K562 (cell line): ENCODE measurements around the gene REXO2. TPM values are rescaled to one million over a fixed set of nuclear protein-coding genes. Genes with fewer than 3 reads are reported as not detected.
A peak's percentile ranks its signal among the peaks of the same experiment; 100 is the strongest.

Source experiments
- ATAC-seq: fragments of 200-7000 bp; cut with Tn5 transposase; 3 replicates; pipeline ENCODE4 v1.9.1; 2020; ENCODE audit warnings: moderate library complexity
- Bru-seq: library from RNA; stranded (reverse); fragments of 400-500 nt; gene quantifications from one replicate; lab custom pipeline; 2021; lab: Mats Ljungman, UMichigan
- BruChase-seq, 2 experiments: library from RNA; stranded (reverse); fragments of 400-500 nt; gene quantifications; one replicate each; lab custom pipeline; 2021; lab: Mats Ljungman, UMichigan
- BruUV-seq: library from RNA; stranded (reverse); fragments of 400-500 nt; replicated peaks from 2 replicates; lab custom pipeline; 2021; lab: Mats Ljungman, UMichigan
- CTCF ChIA-PET: fragments of 300-600 bp; formaldehyde crosslinking; extraction: SDS; loops from one replicate; lab custom pipeline; 2021; ENCODE audit warnings: low intra/inter-chr PET ratio; lab: Yijun Ruan, JAX
- POLR2A ChIA-PET: fragments of 300-600, 350-650 bp; sonication (Branson Sonifier 250); formaldehyde crosslinking; extraction: SDS; loops from one replicate; lab custom pipeline; 2021; ENCODE audit warnings: antibody characterized with exemption, inconsistent platforms; lab: Yijun Ruan, JAX
- DNase-seq, 4 experiments: peaks; one replicate each; pipeline versions ENCODE4 v3.0.0 to v3.0.0-alpha.2; 2011 to 2018; ENCODE audit warnings: low spot score in 3 of 4, mixed read lengths in 3 of 4; ENCODE audit errors: extremely low read depth in 1 of 4
- FAIRE-seq: peaks from 2 replicates; lab custom pipeline; 2011; peaks lifted over from hg19 to GRCh38; lab: Jason Lieb, UNC
- H2AFZ ChIP-seq: 2 replicates; pipeline ENCODE4 v1.6.0; 2011; ENCODE audit warnings: low read depth, low read length, control low read depth, inconsistent platforms
- H3K27ac ChIP-seq: fragments of 200-600 bp; 3 replicates; pipeline ENCODE4 v1.8.0; 2011; ENCODE audit warnings: low read depth, mild to moderate bottlenecking, control low read depth, inconsistent platforms, low read length, moderate library complexity, mixed read lengths; ENCODE audit errors: extremely low read depth
- H3K27me3 ChIP-seq, 2 experiments: fragments of 300-600 bp in 1 of 2; 2 replicates in 1 of 2; 3 replicates in 1 of 2; pipeline versions ENCODE4 v1.6.0 to v1.8.0; 2011; ENCODE audit warnings: inconsistent platforms in 2 of 2, low read length in 2 of 2, mild to moderate bottlenecking in 1 of 2, mixed read lengths in 1 of 2, moderate library complexity in 1 of 2; ENCODE audit not compliant: control insufficient read depth in 2 of 2, insufficient read depth in 2 of 2
- H3K36me3 ChIP-seq: fragments of 300-600 bp; 3 replicates; pipeline ENCODE4 v1.8.0; 2011; ENCODE audit warnings: mild to moderate bottlenecking, low read length, inconsistent platforms; ENCODE audit not compliant: control insufficient read depth, insufficient read depth
- H3K4me1 ChIP-seq, 2 experiments: fragments of 200-600 bp in 1 of 2; replicated peaks in 1 of 2; 2 replicates in 1 of 2; 3 replicates in 1 of 2; pipeline versions ENCODE4 v1.5.1 to v1.8.0; 2011; ENCODE audit warnings: inconsistent platforms in 2 of 2, low read length in 2 of 2, mild to moderate bottlenecking in 1 of 2, mixed read lengths in 1 of 2, moderate library complexity in 1 of 2; ENCODE audit not compliant: control insufficient read depth in 2 of 2, insufficient read depth in 2 of 2
- H3K4me2 ChIP-seq: 2 replicates; pipeline ENCODE4 v1.6.1; 2011; ENCODE audit warnings: low read length, control low read depth, inconsistent platforms, mixed read lengths; ENCODE audit not compliant: insufficient read depth
- H3K4me3 ChIP-seq: fragments of 200-600 bp; sonication (generic), shearing (Covaris generic); 2 replicates; pipeline ENCODE4 v1.5.1; 2016; ENCODE audit warnings: control low read depth, inconsistent platforms
- H3K79me2 ChIP-seq: fragments of 200-600 bp; 3 replicates; pipeline ENCODE4 v1.8.0; 2011; ENCODE audit warnings: low read length, inconsistent platforms; ENCODE audit not compliant: control insufficient read depth, insufficient read depth
- H3K9ac ChIP-seq, 2 experiments: 2 replicates each; pipeline versions ENCODE4 v1.6.0 to v1.6.1; 2011; ENCODE audit warnings: low read depth in 2 of 2, low read length in 2 of 2, control low read depth in 1 of 2, inconsistent platforms in 1 of 2, mild to moderate bottlenecking in 1 of 2, mixed read lengths in 1 of 2; ENCODE audit not compliant: insufficient read depth in 1 of 2
- H3K9me1 ChIP-seq: one replicate; pipeline ENCODE4 v1.6.0; 2011; ENCODE audit warnings: inconsistent platforms, mild to moderate bottlenecking, low read length, moderate library complexity; ENCODE audit not compliant: control insufficient read depth, insufficient read depth
- H3K9me3 ChIP-seq: replicated peaks from 2 replicates; pipeline ENCODE4 v1.5.1; 2011; ENCODE audit warnings: low read depth, low read length, inconsistent platforms; ENCODE audit not compliant: control insufficient read depth, insufficient read depth
- H4K20me1 ChIP-seq: replicated peaks from 2 replicates; pipeline ENCODE4 v1.6.1; 2011; ENCODE audit warnings: low read length, inconsistent platforms, mixed read lengths; ENCODE audit not compliant: control insufficient read depth, insufficient read depth
- CREB1 ChIP-seq, 2 experiments: sonication (generic) in 1 of 2; formaldehyde crosslinking in 1 of 2; IDR thresholded peaks; 2 replicates each; pipeline versions ENCODE4 v1.6.1 to v1.8.0; 2012 to 2022; ENCODE audit warnings: inconsistent platforms in 1 of 2, mild to moderate bottlenecking in 1 of 2, missing genetic modification reagents in 1 of 2, moderate library complexity in 1 of 2
- HMG20A ChIP-seq: fragments of 450-650 bp; formaldehyde crosslinking; conservative IDR thresholded peaks from 2 replicates; pipeline ENCODE4 v1.4.0; 2020; ENCODE audit warnings: mild to moderate bottlenecking, mixed read lengths
- ILF3 ChIP-seq: fragments of 450-650 bp; IDR thresholded peaks from 2 replicates; pipeline ENCODE4 v1.6.1; 2018; ENCODE audit warnings: antibody characterized with exemption, mild to moderate bottlenecking, moderate library complexity, borderline replicate concordance
- NUFIP1 ChIP-seq: fragments of 450-650 bp; IDR thresholded peaks from 2 replicates; pipeline ENCODE4 v1.6.1; 2018; ENCODE audit not compliant: partially characterized antibody
- RBM14 ChIP-seq: fragments of 200-400 bp; formaldehyde crosslinking; IDR thresholded peaks from 2 replicates; pipeline ENCODE4 v1.6.1; 2018; ENCODE audit warnings: low read depth, mild to moderate bottlenecking, low read length, moderate library complexity, borderline replicate concordance; ENCODE audit not compliant: insufficient read depth
- SAP30 ChIP-seq: fragments of 200-600 bp; sonication (generic); IDR thresholded peaks from 2 replicates; pipeline ENCODE4 v1.6.1; 2012; ENCODE audit warnings: borderline replicate concordance, low read depth, mild to moderate bottlenecking, moderate library complexity, low read length, control low read depth, inconsistent platforms; ENCODE audit not compliant: insufficient read depth, poor library complexity, severe bottlenecking
- SRSF1 ChIP-seq: fragments of 200-400 bp; formaldehyde crosslinking; IDR thresholded peaks from 2 replicates; pipeline ENCODE4 v1.6.1; 2017; ENCODE audit warnings: mild to moderate bottlenecking, low read depth, low read length, moderate library complexity
- STAT5B ChIP-seq: fragments of 250-450 bp; sonication (Bioruptor Pico); IDR thresholded peaks from 2 replicates; pipeline ENCODE4 v1.8.0; 2021; ENCODE audit warnings: mild to moderate bottlenecking, inconsistent platforms
- WGBS: fragments of 100-300 bp; shearing (Covaris generic); methylation state at CpG from one replicate; pipeline ENCODE4 v1.1.6; 2016; ENCODE audit warnings: low coverage, mixed read lengths; ENCODE audit not compliant: insufficient coverage; ENCODE audit errors: missing lambda C conversion rate; 5-methylcytosine and 5-hydroxymethylcytosine counted together
- in situ Hi-C: fragments of 300-500 bp; cut with MboI; formaldehyde crosslinking; loops from 4 replicates; pipeline ENCODE4 v1.15.0; 2018; ENCODE audit warnings: inconsistent platforms, mixed read lengths
- intact Hi-C: fragments of 100-400 bp; cut with micrococcal nuclease; formaldehyde crosslinking; loops from 2 replicates; pipeline ENCODE4 v1.14.2; 2022
- long read RNA-seq, 3 experiments: library from polyadenylated mRNA in 2 of 3; library from RNA in 1 of 3; unstranded in 2 of 3; stranded (forward) in 1 of 3; transcript quantifications; one replicate each; pipeline ENCODE4 v2.0.0, GENCODE V29; 2019 to 2022
- polyA minus RNA-seq, 3 experiments: library from RNA; depleted of rRNA, polyadenylated mRNA; stranded (reverse); fragments of >200 nt; gene quantifications; 2 replicates each; pipeline ENCODE4 v1.2.3, GENCODE V29; 2011
- polyA plus RNA-seq, 8 experiments: library from polyadenylated mRNA; depleted of rRNA in 4 of 8; stranded (reverse) in 5 of 8; unstranded in 3 of 8; fragments of >200 nt; fragmentation: Nextera tagmentation in 2 of 8; fragmentation: Illumina TruSeq in 1 of 8; extraction: Ambion mirVana in 2 of 8; extraction: Trizol in 1 of 8; gene quantifications; 2 replicates each; pipeline versions ENCODE4 v1.2.1 to v1.2.3, GENCODE V29; 2011 to 2014; ENCODE audit warnings: inconsistent platforms in 1 of 8, missing spikeins in 1 of 8
- total RNA-seq, 7 experiments: library from RNA; depleted of rRNA in 6 of 7; stranded (reverse); fragments of >200 nt in 6 of 7; fragmentation: Illumina TruSeq in 2 of 7; extraction: Trizol in 2 of 7; gene quantifications; 2 replicates each; pipeline versions ENCODE4 v1.2.1 to v1.2.3, GENCODE V29; 2011 to 2021; ENCODE audit warnings: low replicate concordance in 1 of 7
- TF ChIP-seq, protein P1 (sequence below): IDR thresholded peaks from 2 replicates; pipeline ENCODE4 v1.6.1; 2011; ENCODE audit warnings: borderline replicate concordance, low read depth, mild to moderate bottlenecking, moderate library complexity, low read length; ENCODE audit not compliant: insufficient read depth, poor library complexity, severe bottlenecking

REXO2 gene
- total RNA-seq (2011; cell fraction: chromatin; rRNA removed; ENCODE audit: low replicate concordance), result 59.0 and 162 TPM in 2 replicates
- 39.7 and 55.5 TPM in 2 replicates for total RNA-seq (2011; cell fraction: nucleolus; rRNA removed)
- total RNA-seq (2011; cell fraction: nucleoplasm; rRNA removed), result 103 and 134 TPM in 2 replicates
- total RNA-seq (2014; rRNA removed), result 173 and 189 TPM in 2 replicates
- total RNA-seq (2014; rRNA removed; fragmentation: Illumina TruSeq; extraction: Trizol), result 204 and 225 TPM in 2 replicates
- total RNA-seq (2015; rRNA removed; fragmentation: Illumina TruSeq; extraction: Trizol), result 184 and 193 TPM in 2 replicates
- total RNA-seq (2021), result 144 and 145 TPM in 2 replicates
- 281 and 370 TPM in 2 replicates for polyA plus RNA-seq (2011; rRNA removed)
- 132 and 167 TPM in 2 replicates for polyA plus RNA-seq (2011; cell fraction: cytosol; rRNA removed)
- 148 and 204 TPM in 2 replicates for polyA plus RNA-seq (2011; cell fraction: nucleus; rRNA removed)
- 129 and 178 TPM in 2 replicates for polyA plus RNA-seq (2012)
- polyA plus RNA-seq (2014; fragmentation: Illumina TruSeq; extraction: Trizol), result 179 and 230 TPM in 2 replicates
- polyA plus RNA-seq (2014; fragmentation: Nextera tagmentation; extraction: Ambion mirVana), result 100 to 1,000 TPM; 143 to 151 TPM
- 262 and 285 TPM in 2 replicates for polyA plus RNA-seq (2014; rRNA removed)
- polyA minus RNA-seq (2011; rRNA and poly(A)+ RNA removed), result 89.4 and 92.6 TPM in 2 replicates
- polyA minus RNA-seq (2011; cell fraction: cytosol; rRNA and poly(A)+ RNA removed), result 49.7 and 57.9 TPM in 2 replicates
- polyA minus RNA-seq (2011; cell fraction: nucleus; rRNA and poly(A)+ RNA removed), result 53.0 and 98.5 TPM in 2 replicates
- Bru-seq, nascent RNA, result percentile 95 among the genes with signal in this experiment
- percentile 96 among the genes with signal in this experiment for BruChase-seq, experiment 1, labeled RNA remaining after a 2-hour chase
- percentile 92 among the genes with signal in this experiment for BruChase-seq, experiment 2, labeled RNA remaining after a 6-hour chase
- long read RNA-seq, experiment 1, transcript REXO2-220 (7 exons, 1,158 nt), result major isoform, 280 of 348 reads
- long read RNA-seq, experiment 1, transcript REXO2-202 (5 exons, 449 nt), result minor isoform, 5 of 348 reads
- long read RNA-seq, experiment 1, transcript REXO2-205 (6 exons, 664 nt), result minor isoform, 13 of 348 reads
- long read RNA-seq, experiment 1, partial matches to known transcripts, result 12 of 348 reads
- long read RNA-seq, experiment 1, other reads (novel, unspliced or antisense), result 26 of 348 reads
- long read RNA-seq, experiment 2, transcript REXO2-220 (7 exons, 1,158 nt), result major isoform, 107 of 143 reads
- long read RNA-seq, experiment 2, partial matches to known transcripts, result 3 of 143 reads
- long read RNA-seq, experiment 2, other reads (novel, unspliced or antisense), result 14 of 143 reads
- long read RNA-seq, experiment 3, transcript REXO2-220 (7 exons, 1,158 nt), result major isoform, 178 of 202 reads
- long read RNA-seq, experiment 3, transcript REXO2-205 (6 exons, 664 nt), result minor isoform, 7 of 202 reads
- long read RNA-seq, experiment 3, partial matches to known transcripts, result 3 of 202 reads
- long read RNA-seq, experiment 3, other reads (novel, unspliced or antisense), result 6 of 202 reads

DNA sequence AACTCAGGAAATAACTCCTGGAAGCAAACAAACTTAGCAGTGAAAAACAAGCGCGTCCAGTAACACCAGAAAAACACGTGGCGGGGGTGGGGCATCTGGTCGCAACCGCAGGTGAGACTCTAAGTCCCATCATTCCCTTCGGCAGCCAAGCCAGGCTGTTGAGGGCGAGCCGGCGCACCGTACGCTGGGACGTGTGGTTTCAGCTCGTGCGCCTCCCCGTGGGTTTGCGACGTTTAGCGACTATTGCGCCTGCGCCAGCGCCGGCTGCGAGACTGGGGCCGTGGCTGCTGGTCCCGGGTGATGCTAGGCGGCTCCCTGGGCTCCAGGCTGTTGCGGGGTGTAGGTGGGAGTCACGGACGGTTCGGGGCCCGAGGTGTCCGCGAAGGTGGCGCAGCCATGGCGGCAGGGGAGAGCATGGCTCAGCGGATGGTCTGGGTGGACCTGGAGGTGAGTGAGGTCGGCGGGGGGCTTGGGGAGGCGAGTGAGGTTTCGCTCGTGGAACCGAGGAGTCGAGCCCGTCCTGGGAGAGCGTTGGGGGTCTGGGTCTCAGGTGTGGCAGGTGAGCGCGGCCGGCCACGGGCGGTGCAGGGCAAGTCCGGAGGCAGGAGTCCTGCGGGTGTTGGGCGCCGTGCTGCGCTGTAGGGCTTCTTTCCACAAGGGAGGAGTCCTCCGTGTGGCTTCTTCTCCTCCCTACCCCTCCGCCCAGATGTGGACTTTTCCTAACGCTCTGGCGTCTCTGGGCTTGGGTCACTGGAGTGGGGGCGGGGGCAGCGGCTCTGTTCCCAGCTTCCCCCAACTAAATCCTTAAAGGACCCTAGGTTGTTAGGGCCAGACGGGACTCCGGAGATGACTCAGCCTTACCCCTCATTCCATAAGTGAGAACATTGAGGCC lies at the start of gene REXO2:
TSS of gene REXO2 (plus strand) at position 239 of the 892 bp plus-strand sequence. CDS start at position 301, 62 bp downstream.
- Histone ChIP-seq H3K9me3 (no peaks in the 10 kb centered on the region), H3K27ac (peak within 1 kb of the TSS; percentile 85), H3K9ac (peak within 1 kb of the TSS; percentile 81 to 98), H3K4me3 (peak within 1 kb of the TSS; percentile 82), H2AFZ (peak within 1 kb of the TSS; percentile 77), H3K36me3 (peaks cover 16% of the 10 kb centered on the region), H3K9me1 (no peaks in the 10 kb centered on the region), H3K79me2 (peaks cover 53% of the 10 kb centered on the region), H4K20me1 (no peaks in the 10 kb centered on the region), H3K27me3 (no peaks in the 10 kb centered on the region), H3K4me2 (peak within 1 kb of the TSS; percentile 91), H3K4me1 (peaks cover 7 to 16% of the 10 kb centered on the region in 2 experiments; a peak in 3 of 5 replicates)
- ChIA-PET CTCF (no interaction called here), POLR2A (interaction anchor here (0.9 to 1.7 kb wide), 7 partner anchors 8 to 42 kb away, joined by 3 to 7 read pairs (median 3); no protein-coding TSS in a partner anchor)
- in situ Hi-C loops, result no loop called here
- intact Hi-C loops, result loop anchor here (1.0 to 5.0 kb wide), 3 partner anchors 39 to 142 kb away; partner anchors contain the start of genes C11orf71, NNMT and RBM7
- BruUV-seq, result TSS peak; percentile 32
- WGBS, result 1% methylated on average over 47 of the region's 64 CpGs
- FAIRE-seq (peak; percentile 92), DNase-seq (peak; percentile 90 to 98 (median 92)), ATAC-seq (peak; percentile 89)
- TF ChIP-seq ILF3 (no peak), RBM14 (no peak), SRSF1 (0 out of 2 replicates have a peak, but pooled peaks have one; percentile 36), HMG20A (no peak), NUFIP1 (no peak), SAP30 (peak; percentile 86), STAT5B (no peak), CREB1 (IDR thresholded peaks at IDR 0.05) (peak; percentile 69), CREB1 (CRISPR knock-in tag; IDR thresholded peaks at IDR 0.05) (peak; percentile 76)
- TF ChIP-seq, protein P1, sequence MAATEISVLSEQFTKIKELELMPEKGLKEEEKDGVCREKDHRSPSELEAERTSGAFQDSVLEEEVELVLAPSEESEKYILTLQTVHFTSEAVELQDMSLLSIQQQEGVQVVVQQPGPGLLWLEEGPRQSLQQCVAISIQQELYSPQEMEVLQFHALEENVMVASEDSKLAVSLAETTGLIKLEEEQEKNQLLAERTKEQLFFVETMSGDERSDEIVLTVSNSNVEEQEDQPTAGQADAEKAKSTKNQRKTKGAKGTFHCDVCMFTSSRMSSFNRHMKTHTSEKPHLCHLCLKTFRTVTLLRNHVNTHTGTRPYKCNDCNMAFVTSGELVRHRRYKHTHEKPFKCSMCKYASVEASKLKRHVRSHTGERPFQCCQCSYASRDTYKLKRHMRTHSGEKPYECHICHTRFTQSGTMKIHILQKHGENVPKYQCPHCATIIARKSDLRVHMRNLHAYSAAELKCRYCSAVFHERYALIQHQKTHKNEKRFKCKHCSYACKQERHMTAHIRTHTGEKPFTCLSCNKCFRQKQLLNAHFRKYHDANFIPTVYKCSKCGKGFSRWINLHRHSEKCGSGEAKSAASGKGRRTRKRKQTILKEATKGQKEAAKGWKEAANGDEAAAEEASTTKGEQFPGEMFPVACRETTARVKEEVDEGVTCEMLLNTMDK, result peak; percentile 96
